HPDE6-E6E7 (cell line): ENCODE measurements around the gene FGFR3.

Source experiments
- DNase-seq: peaks from one replicate; pipeline ENCODE4 v3.0.0; 2011; ENCODE audit warnings: missing footprints; ENCODE audit errors: extremely low spot score

Gene FGFR3

DNA sequence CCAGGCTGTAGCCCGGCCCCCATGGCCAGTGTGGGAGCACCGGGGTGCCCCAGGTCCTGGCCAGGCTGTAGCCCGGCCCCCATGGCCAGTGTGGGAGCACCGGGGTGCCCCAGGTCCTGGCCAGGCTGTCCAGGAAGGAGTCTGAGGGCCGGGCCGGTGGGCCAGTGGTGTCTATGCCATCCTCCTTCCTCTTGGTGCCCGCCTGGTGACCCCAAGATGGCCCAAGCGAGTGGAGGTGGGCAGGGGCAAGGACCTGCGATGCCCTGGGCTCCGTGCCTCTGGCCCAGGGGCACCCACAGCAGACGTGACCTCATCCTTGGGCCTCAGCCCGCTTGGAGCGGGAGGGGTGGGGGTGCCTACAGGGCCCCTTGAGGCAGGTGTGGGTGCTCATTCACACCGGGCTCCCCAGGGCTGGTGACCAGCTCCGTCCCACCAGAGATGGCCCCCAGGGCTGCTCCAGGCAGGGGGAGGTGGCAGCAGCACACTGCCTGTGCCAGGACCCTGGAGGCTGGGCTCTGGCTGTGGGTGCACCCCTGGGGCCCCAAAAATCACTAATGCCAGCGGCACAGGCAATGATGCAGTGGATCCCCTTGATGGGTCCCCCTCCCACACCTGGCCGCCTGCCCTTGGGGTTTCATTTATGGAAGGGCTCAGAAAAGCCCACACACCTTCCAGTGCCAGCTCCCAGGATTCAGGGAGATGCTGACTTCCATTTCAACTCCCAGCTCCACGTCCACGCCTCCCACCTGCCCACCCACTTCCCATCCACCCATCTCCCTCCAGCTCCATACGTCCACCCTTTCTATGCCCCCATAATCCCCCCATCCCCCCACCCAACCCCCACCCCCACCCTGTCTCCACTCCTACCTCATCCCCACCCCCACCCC is 36.0 kb upstream of the FGFR3 start:
- DNase-seq = no peak

GRCh38 chr4:1757836-1758235 is 35.3 kb upstream of the FGFR3 start:
- no peak for DNase-seq

DNA sequence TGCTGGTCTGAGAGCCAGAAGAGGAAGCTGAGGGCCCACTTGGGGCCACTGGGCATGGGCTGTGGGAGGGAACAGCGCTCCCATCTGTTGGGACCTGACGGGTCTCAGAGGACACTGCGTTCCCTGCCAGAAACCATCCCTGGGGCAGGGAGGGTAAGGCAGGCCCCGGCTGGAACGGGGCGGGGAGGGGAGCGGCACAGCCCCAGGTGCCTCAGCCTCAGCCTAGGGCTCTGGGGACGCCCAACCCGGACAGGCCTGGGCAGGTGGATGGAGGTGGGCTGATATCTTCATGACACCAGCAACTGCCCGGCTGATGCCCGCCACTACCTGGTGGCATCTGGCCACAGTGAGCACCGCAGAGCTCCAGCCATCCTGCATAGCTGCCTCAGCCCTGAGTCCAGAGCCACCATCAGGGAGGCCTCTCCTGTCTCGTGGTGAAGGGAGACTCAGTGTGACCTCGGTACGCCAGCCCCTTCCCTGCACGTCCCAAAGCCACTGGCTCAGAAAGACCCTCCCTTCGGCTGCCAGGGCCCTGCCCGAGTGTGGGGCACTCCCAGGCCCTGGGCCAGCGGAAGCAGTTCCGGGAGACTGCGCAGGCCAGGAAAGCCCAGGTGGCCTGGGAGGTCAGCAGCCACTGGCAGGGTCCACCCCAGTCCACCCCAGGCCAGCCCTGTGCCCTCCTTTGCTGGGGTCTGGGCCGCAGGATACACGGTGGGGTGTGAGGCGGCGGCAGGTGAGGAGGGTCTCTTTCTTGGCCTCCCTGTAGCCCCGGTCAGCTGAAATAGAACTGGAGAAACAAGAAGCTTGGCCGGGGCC is 34.6 kb upstream of the FGFR3 start:
- DNase-seq = peak; percentile 46

DNA sequence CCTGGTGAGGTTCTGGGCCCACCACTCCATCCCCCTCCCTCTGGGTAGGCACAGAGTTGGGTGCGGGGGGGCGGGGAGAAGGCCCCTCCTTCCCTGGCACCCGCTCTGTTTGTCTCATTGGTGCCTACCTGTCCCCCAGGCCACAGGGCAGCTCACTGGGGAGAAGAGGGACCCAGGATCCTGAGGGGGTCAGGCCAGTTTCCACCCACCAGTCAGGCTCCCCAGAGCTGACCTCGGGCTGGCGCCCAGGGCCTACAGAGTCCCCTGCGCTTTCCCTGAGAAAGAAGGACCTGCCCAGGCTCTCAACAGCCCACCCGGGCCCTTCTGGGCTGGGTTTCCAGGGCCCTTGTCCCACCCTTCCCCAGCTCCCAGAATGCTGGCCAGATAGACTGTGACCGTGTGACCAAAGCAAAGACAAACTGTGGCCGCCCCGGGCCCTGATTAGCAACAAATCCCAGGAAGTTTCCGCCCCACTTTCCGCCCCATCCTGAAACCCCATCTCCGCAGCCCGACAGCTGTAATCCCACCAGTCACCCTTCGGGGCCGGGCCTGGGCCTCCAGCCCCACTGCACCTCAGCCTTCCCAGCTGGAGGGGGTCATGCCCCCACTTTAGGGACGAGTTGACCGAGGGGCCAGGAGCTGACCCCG is 33.8 kb upstream of the FGFR3 start:
- no peak for DNase-seq

GRCh38 chr4:1759818-1760223 is 33.3 kb upstream of the FGFR3 start:
- no peak for DNase-seq

- no peak for DNase-seq
Measured at GRCh38 chr4:1760521-1761071, 32.5 kb upstream of the FGFR3 start.

GRCh38 chr4:1761130-1761689 is 31.9 kb upstream of the FGFR3 start:
- DNase-seq = no peak

DNA sequence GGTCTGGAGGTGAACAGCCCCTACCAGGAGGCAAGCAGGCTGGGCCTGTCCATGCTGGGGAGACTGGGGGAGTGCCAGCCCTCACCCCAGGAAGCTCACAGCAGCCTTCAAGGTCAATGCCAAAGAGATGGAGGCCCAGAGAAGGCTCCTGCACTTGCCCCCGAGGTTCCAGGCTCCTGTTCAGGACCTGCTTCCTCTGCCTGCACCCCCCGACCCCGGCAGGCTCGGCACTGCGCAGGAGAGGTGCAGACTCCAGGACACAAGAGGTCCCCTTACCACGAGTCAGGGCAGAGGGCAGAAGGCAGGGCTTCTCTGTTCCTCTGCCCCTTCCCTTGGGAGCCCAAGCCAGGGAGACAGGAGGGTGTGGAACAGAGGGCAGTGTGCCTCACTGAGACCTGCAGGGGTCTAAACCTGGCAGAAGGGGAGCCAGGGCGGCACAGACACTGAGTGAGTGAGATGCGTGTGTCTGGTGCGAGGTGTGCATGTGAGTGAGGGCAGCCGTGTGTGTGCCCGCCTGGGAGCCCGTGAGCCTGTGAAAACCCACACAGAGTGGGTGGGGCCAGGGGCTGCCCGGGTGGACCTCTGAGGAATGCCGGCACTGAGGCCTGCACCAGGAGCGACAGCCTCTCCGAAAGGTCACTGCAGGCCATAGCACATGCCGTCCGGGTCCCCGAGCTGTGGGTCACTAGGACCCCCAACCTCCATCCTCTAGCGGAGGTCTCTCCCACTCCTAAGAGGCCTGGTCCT is 30.7 kb upstream of the FGFR3 start:
- no peak for DNase-seq

GRCh38 chr4:1763070-1763549 is 30.0 kb upstream of the FGFR3 start:
- no peak for DNase-seq

DNA sequence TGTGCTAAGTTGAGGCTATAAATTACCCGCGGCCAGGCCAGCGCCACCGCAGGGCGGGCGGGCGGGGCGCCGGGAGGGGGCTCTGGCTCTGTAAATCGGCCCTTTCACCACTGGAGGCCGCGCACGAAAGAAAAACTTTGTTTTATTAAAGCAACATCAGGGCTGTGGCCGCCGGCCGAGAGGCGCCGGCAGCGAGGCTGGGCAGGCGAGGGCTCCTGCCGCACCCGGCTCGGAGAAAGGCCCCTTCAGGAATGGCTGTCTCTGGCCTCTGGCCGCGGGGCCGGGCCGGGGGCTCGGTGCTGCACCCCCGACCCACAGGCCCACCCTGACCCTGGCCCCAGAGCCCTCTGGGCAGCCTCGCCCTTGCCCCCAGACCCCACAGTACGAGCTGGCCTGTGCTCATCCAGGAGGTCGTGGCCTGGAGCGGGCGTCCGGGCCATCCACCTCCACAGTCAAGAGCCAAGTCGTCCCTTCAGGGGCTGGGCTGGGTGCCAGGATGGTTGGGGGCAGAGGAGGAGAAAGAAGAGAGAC is 29.5 kb upstream of the FGFR3 start:
- DNase-seq = no peak

DNA sequence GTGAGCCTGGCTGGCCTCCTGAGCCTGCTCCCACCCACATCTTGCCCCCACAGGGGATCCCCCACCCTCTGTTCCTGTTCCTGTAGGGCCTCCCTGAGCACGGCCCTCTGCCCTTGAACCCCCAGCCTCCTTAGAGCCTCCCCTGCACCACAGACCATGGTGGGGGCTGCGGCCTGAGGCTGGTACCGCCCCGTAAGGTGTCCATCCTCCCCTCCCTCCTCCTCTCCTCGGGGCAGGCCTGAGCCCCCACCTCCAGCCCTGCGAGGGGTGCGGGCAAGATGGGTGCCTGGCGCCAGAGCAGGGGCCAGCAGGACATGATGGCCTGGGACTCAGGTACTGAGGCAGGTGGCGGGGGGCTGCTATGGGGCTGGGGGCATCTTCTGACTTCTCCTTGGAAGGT is 28.4 kb upstream of the FGFR3 start:
- no peak for DNase-seq

- peak; percentile 39 for DNase-seq
Measured at GRCh38 chr4:1765409-1766072, 27.6 kb upstream of the FGFR3 start.

GRCh38 chr4:1766106-1767060 is 26.7 kb upstream of the FGFR3 start:
- DNase-seq = no peak

GRCh38 chr4:1767061-1767769 is 25.9 kb upstream of the FGFR3 start:
- no peak for DNase-seq

GRCh38 chr4:1767770-1768366 is 25.2 kb upstream of the FGFR3 start:
- peak; percentile 63 for DNase-seq

- DNase-seq = no peak
Measured at GRCh38 chr4:1768367-1769034, 24.6 kb upstream of the FGFR3 start.

GRCh38 chr4:1769692-1770091 is 23.4 kb upstream of the FGFR3 start:
- no peak for DNase-seq
